ENCODE measurements around the gene LPA. TPM values are rescaled to one million over a fixed set of nuclear protein-coding genes. Genes with fewer than 3 reads are reported as not detected.

Gene LPA
- total and polyA plus RNA-seq, 2 of the 13 experiments (the other 11 are each of a cell fraction or from before 2014, with no cell fraction given) = not detected

DNA sequence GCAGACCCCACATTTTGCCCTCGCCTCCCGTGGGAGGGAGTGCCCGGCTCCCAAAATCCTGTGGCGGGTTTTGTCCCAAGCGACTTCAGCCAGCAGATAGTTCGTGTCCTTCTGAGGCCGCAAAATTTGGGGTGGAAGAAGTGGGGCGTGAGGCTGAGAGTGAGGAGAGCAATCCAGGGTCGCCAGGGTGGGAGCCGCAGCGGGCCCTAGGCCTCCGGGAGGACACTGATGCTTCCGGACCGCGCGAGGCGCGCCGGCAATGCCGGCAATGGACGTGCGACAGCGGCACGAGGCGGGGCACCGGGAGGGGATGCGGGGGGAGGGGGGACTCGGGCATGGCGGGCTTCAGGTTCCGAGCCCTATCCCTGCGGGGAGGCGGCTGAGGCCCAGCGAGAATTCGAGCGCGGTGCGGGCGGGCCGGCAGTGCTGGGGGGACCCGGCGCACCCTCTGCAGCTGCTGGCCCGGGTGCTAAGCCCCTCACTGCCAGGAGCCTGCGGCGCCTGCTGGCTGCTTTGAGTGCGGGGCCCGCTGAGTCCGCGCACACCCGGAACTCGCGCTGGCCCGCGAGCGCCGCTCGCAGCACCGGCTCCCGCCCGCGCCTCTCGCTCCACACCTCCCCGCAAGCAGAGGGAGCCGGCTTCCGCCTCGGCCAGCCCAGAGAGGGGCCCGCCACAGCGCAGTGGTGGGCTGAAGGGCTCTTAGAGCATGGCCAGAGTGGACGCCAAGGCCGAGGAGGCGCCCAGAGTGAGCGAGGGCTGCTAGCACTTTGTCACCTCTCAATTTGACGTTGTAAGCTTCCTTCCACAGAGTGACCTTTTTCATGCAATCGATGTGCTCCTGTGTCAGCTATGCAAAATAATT is 143.8 kb downstream of the LPA start (continued):
- no peak for TF ChIP-seq FOXA1 (IDR thresholded peaks at IDR 0.05)
- TF ChIP-seq FOXA1 (CRISPR knock-in tag; IDR thresholded peaks at IDR 0.05) = no peak
- TF ChIP-seq FLYWCH1 (CRISPR knock-in tag; IDR thresholded peaks at IDR 0.05) = no peak
- TF ChIP-seq RXRB (CRISPR knock-in tag; IDR thresholded peaks at IDR 0.05; ENCODE audit: borderline replicate concordance) = no peak
- no peak for TF ChIP-seq CHCHD3 (CRISPR knock-in tag; IDR thresholded peaks at IDR 0.05)
- peak; percentile 31; the same call in 1 of the 2 replicates for TF ChIP-seq MAFG (CRISPR knock-in tag; IDR thresholded peaks at IDR 0.05)
- TF ChIP-seq MED8 (CRISPR knock-in tag; IDR thresholded peaks at IDR 0.05; ENCODE audit: insufficient replicate concordance) = no peak
- TF ChIP-seq ZNF232 (CRISPR knock-in tag; IDR thresholded peaks at IDR 0.05; ENCODE audit: borderline replicate concordance) = 0 out of 2 replicates have a peak, but pooled peaks have one; percentile 51
- TF ChIP-seq ZNF33B (CRISPR knock-in tag; IDR thresholded peaks at IDR 0.05) = peak; percentile 36; the same call in 1 of the 2 replicates
- TF ChIP-seq ZBTB42 (CRISPR knock-in tag; IDR thresholded peaks at IDR 0.05) = no peak
- peak; percentile 26; the same call in 1 of the 2 replicates for TF ChIP-seq ZNF101 (CRISPR knock-in tag; IDR thresholded peaks at IDR 0.05; ENCODE audit: borderline replicate concordance, low read depth)
- TF ChIP-seq RBM39 (IDR thresholded peaks at IDR 0.05; ENCODE audit: low read depth, low read length, poor library complexity, severe bottlenecking) = peak; percentile 69
- peak; percentile 55; the same call in 1 of the 2 replicates for TF ChIP-seq KAT8 (CRISPR knock-in tag; IDR thresholded peaks at IDR 0.05)
- TF ChIP-seq PHF21A (CRISPR knock-in tag; IDR thresholded peaks at IDR 0.05) = peak; percentile 50
- TF ChIP-seq RBM22 (optimal IDR thresholded peaks at IDR 0.05; ENCODE audit: low read length) = no peak
- TF ChIP-seq, protein P1, sequence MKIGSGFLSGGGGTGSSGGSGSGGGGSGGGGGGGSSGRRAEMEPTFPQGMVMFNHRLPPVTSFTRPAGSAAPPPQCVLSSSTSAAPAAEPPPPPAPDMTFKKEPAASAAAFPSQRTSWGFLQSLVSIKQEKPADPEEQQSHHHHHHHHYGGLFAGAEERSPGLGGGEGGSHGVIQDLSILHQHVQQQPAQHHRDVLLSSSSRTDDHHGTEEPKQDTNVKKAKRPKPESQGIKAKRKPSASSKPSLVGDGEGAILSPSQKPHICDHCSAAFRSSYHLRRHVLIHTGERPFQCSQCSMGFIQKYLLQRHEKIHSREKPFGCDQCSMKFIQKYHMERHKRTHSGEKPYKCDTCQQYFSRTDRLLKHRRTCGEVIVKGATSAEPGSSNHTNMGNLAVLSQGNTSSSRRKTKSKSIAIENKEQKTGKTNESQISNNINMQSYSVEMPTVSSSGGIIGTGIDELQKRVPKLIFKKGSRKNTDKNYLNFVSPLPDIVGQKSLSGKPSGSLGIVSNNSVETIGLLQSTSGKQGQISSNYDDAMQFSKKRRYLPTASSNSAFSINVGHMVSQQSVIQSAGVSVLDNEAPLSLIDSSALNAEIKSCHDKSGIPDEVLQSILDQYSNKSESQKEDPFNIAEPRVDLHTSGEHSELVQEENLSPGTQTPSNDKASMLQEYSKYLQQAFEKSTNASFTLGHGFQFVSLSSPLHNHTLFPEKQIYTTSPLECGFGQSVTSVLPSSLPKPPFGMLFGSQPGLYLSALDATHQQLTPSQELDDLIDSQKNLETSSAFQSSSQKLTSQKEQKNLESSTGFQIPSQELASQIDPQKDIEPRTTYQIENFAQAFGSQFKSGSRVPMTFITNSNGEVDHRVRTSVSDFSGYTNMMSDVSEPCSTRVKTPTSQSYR (CRISPR knock-in tag; IDR thresholded peaks at IDR 0.05; ENCODE audit: borderline replicate concordance) = peak; percentile 34; the same call in 1 of the 2 replicates
- 0 out of 2 replicates have a peak, but pooled peaks have one; percentile 42 for TF ChIP-seq PRMT3 (CRISPR knock-in tag; IDR thresholded peaks at IDR 0.05; ENCODE audit: borderline replicate concordance, low read depth)
- 0 out of 2 replicates have a peak, but pooled peaks have one; percentile 28 for TF ChIP-seq KLF15 (CRISPR knock-in tag; IDR thresholded peaks at IDR 0.05; ENCODE audit: borderline replicate concordance)
- TF ChIP-seq, protein P2, sequence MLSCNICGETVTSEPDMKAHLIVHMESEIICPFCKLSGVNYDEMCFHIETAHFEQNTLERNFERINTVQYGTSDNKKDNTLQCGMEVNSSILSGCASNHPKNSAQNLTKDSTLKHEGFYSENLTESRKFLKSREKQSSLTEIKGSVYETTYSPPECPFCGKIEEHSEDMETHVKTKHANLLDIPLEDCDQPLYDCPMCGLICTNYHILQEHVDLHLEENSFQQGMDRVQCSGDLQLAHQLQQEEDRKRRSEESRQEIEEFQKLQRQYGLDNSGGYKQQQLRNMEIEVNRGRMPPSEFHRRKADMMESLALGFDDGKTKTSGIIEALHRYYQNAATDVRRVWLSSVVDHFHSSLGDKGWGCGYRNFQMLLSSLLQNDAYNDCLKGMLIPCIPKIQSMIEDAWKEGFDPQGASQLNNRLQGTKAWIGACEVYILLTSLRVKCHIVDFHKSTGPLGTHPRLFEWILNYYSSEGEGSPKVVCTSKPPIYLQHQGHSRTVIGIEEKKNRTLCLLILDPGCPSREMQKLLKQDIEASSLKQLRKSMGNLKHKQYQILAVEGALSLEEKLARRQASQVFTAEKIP (CRISPR knock-in tag; IDR thresholded peaks at IDR 0.05; ENCODE audit: borderline replicate concordance) = no peak
- TF ChIP-seq LCORL (IDR thresholded peaks at IDR 0.05) = peak; percentile 79
- peak; percentile 98 for TF ChIP-seq LCORL (CRISPR knock-in tag; IDR thresholded peaks at IDR 0.05)
- TF ChIP-seq RAD21 (CRISPR knock-in tag; IDR thresholded peaks at IDR 0.05) = no peak; the same call in 1 of the 2 replicates
- 0 out of 2 replicates have a peak, but pooled peaks have one; percentile 9 for TF ChIP-seq ZNF678 (CRISPR knock-in tag; IDR thresholded peaks at IDR 0.05)
- TF ChIP-seq, protein P3, sequence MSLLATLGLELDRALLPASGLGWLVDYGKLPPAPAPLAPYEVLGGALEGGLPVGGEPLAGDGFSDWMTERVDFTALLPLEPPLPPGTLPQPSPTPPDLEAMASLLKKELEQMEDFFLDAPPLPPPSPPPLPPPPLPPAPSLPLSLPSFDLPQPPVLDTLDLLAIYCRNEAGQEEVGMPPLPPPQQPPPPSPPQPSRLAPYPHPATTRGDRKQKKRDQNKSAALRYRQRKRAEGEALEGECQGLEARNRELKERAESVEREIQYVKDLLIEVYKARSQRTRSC (CRISPR knock-in tag; IDR thresholded peaks at IDR 0.05; ENCODE audit: low read depth) = 0 out of 2 replicates have a peak, but pooled peaks have one; percentile 23
- TF ChIP-seq ZFYVE20 (CRISPR knock-in tag; IDR thresholded peaks at IDR 0.05; ENCODE audit: borderline replicate concordance, low read depth) = no peak
